AML-193 (cell line): Measurements from ENCODE around the gene RTBDN.

Experiments used
- DNase-seq, 2 experiments: peaks; one replicate each; lab custom pipeline; 2025; lab: John Stamatoyannopoulos, UW

RTBDN gene

GRCh38 chr19:12779162-12779993 lies 55.0 kb downstream of the RTBDN start:
- no peak for DNase-seq

DNA sequence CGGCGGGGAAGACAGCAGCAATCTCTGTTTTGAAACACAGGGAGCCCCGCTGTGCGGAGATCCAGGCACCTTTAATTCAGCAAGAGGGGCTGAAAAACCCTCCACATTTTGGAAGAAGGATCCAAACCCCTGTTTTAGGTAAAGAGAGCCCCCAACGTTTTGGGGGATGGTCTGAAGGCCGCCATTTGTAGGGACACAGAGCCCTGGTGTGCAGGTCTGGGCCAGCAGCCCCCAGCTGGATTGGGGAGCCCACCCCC lies 55.5 kb downstream of the RTBDN start:
- no peak for DNase-seq

DNA sequence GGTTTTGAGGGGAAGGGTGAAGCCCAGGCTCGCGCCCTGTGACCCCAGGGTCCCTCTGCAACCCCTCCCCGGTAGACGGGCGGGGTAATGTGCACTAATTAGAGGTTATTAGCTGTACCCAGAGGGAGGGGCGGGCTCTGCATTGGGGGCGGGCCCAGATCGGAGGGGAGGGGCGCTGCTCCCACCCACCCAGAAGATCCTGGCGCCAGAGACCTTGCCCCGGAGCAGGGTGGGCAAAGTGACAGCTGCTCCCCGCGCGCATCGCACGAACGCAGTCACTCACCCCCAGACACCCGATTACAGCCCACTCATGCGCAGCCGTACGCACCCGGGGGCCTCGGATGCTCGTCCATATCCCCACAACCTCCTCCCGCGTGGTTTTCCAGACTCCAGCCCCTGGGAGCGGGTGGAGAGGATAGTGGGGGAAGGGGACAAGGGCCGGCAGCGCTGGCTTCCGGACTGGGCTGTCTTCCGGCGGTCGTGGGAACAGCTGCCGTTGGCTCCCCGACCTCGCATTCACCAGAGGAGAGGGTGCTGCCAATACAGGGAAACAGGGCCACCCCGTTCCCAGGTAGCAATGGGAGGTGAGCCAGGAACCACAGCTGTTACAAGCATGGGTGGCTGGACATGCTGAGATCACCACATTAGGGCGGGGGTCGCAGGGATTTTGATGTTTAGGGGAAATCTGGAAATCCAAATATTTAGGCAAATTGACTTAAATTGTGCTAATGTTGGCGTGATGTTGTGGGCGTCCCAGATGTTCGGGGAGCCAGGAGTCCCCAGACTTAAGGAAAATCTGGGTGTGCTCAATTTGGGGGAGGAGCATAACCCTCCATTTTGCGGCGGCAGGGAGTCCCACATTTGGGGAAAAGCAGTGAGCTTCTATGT lies 56.1 kb downstream of the RTBDN start:
- DNase-seq, result peak; percentile 19 to 55

- peak; percentile 55 to 62 for DNase-seq
Observed at GRCh38 chr19:12777217-12778016, 57.0 kb downstream of the RTBDN start.
